HCT116 (cell line): ENCODE measurements around the gene VAV2. TPM values are rescaled to one million over a fixed set of nuclear protein-coding genes. Genes with fewer than 3 reads are reported as not detected.

Experiments
- ATAC-seq: fragments of 200-7000 bp; cut with Tn5 transposase; 2 replicates; pipeline ENCODE4 v1.9.1; 2020; ENCODE audit warnings: mild to moderate bottlenecking, moderate library complexity
- BruUV-seq: library from RNA; stranded (reverse); fragments of 400-500 nt; replicated peaks from 2 replicates; lab custom pipeline; 2021; lab: Mats Ljungman, UMichigan
- CTCF ChIA-PET: fragments of 300-600 bp; sonication (Branson Sonifier 250); formaldehyde crosslinking; loops from one replicate; lab custom pipeline; 2021; ENCODE audit warnings: antibody characterized with exemption; lab: Charles Lee
- POLR2A ChIA-PET: fragments of 300-600, 350-600 bp; sonication (Branson Sonifier 250); formaldehyde crosslinking; loops from one replicate; lab custom pipeline; 2021; ENCODE audit warnings: antibody characterized with exemption; lab: Charles Lee
- RAD21 ChIA-PET, 2 experiments: fragments of 300-600 bp; sonication (Branson Sonifier 250); formaldehyde crosslinking; loops; one replicate each; lab custom pipeline; 2023; ENCODE audit warnings: low total read pairs in 2 of 2; ENCODE audit not compliant: uncharacterized antibody in 2 of 2, unreplicated experiment in 2 of 2, low non-redundant PET in 1 of 2; lab: Charles Lee
- DNase-seq: peaks from one replicate; pipeline ENCODE4 v3.0.0-alpha.2; 2010; ENCODE audit warnings: low read depth, low spot score
- H2AFZ ChIP-seq: fragments of 200-600 bp; shearing (Covaris generic), sonication (generic); 2 replicates; pipeline ENCODE4 v1.6.1; 2017; ENCODE audit warnings: low read depth, mixed run types, mixed read lengths, antibody characterized with exemption, low read length; ENCODE audit not compliant: poor library complexity, severe bottlenecking
- H3K27ac ChIP-seq: 2 replicates; pipeline ENCODE4 v1.5.1; 2012; ENCODE audit warnings: low read depth, low read length
- H3K27me3 ChIP-seq: fragments of 200-600 bp; sonication (generic); 2 replicates; pipeline ENCODE4 v1.6.1; 2016; ENCODE audit warnings: mixed run types, low read length, mixed read lengths; ENCODE audit not compliant: insufficient read depth
- H3K36me3 ChIP-seq, 2 experiments: fragments of 200-500 bp in 1 of 2; fragments of 200-600 bp in 1 of 2; sonication (Bioruptor generic) in 1 of 2; sonication (generic) in 1 of 2; 2 replicates each; pipeline versions ENCODE4 v1.5.1 to v1.6.1; 2014 to 2016; ENCODE audit warnings: low read length in 2 of 2, inconsistent platforms in 1 of 2, mixed read lengths in 1 of 2, mixed run types in 1 of 2; ENCODE audit not compliant: insufficient read depth in 2 of 2, control insufficient read depth in 1 of 2
- H3K4me1 ChIP-seq, 2 experiments: fragments of 200-600 bp in 1 of 2; sonication (generic) in 1 of 2; 2 replicates each; pipeline versions ENCODE4 v1.5.1 to v1.6.1; 2012 to 2017; ENCODE audit warnings: low read length in 2 of 2, inconsistent platforms in 1 of 2, mild to moderate bottlenecking in 1 of 2, mixed read lengths in 1 of 2, mixed run types in 1 of 2, moderate library complexity in 1 of 2; ENCODE audit not compliant: insufficient read depth in 2 of 2, control insufficient read depth in 1 of 2
- H3K4me2 ChIP-seq: fragments of 200-600 bp; sonication (generic); 2 replicates; pipeline ENCODE4 v1.6.1; 2017; ENCODE audit warnings: mixed run types, low read length, mixed read lengths
- H3K4me3 ChIP-seq, 2 experiments: fragments of 200-600 bp in 1 of 2; sonication (generic) in 1 of 2; replicated peaks in 1 of 2; 2 replicates each; pipeline ENCODE4 v1.5.1; 2011 to 2016; ENCODE audit warnings: low read length in 2 of 2, control low read depth in 1 of 2, low read depth in 1 of 2, mild to moderate bottlenecking in 1 of 2, mixed read lengths in 1 of 2, mixed run types in 1 of 2
- H3K79me2 ChIP-seq: fragments of 200-600 bp; sonication (generic); 2 replicates; pipeline ENCODE4 v1.6.1; 2017; ENCODE audit warnings: mild to moderate bottlenecking, mixed run types, low read length, moderate library complexity, mixed read lengths; ENCODE audit not compliant: insufficient read depth
- H3K9ac ChIP-seq: fragments of 200-600 bp; sonication (generic); 2 replicates; pipeline ENCODE4 v1.6.1; 2016; ENCODE audit warnings: low read length, mixed read lengths
- H3K9me2 ChIP-seq: fragments of 200-600 bp; sonication (generic), shearing (Covaris generic); 2 replicates; pipeline ENCODE4 v1.6.1; 2017; ENCODE audit warnings: mixed run types, mild to moderate bottlenecking, moderate library complexity; ENCODE audit not compliant: insufficient read depth
- H3K9me3 ChIP-seq, 2 experiments: fragments of 200-500 bp in 1 of 2; fragments of 200-600 bp in 1 of 2; sonication (Bioruptor generic) in 1 of 2; sonication (generic) in 1 of 2; 2 replicates each; pipeline ENCODE4 v1.6.1; 2014 to 2017; ENCODE audit warnings: low read length in 2 of 2, mixed read lengths in 2 of 2, inconsistent platforms in 1 of 2, low read depth in 1 of 2, mild to moderate bottlenecking in 1 of 2, mixed run types in 1 of 2, moderate library complexity in 1 of 2; ENCODE audit not compliant: control insufficient read depth in 1 of 2, insufficient read depth in 1 of 2
- H4K20me1 ChIP-seq: fragments of 200-600 bp; sonication (generic), shearing (Covaris generic); 2 replicates; pipeline ENCODE4 v1.6.1; 2017; ENCODE audit warnings: mixed run types, mild to moderate bottlenecking, moderate library complexity; ENCODE audit not compliant: insufficient read depth
- CBX3 ChIP-seq: IDR thresholded peaks from 2 replicates; pipeline ENCODE4 v1.6.1; 2012; ENCODE audit warnings: low read depth
- ELF1 ChIP-seq: IDR thresholded peaks from 2 replicates; pipeline ENCODE4 v1.6.1; 2012; ENCODE audit warnings: low read depth, borderline replicate concordance
- FOSL1 ChIP-seq: IDR thresholded peaks from 2 replicates; pipeline ENCODE4 v1.6.1; 2012; ENCODE audit warnings: low read depth
- JUND ChIP-seq: IDR thresholded peaks from 2 replicates; pipeline ENCODE4 v1.6.1; 2012
- POLR2A ChIP-seq: IDR thresholded peaks from 2 replicates; pipeline ENCODE4 v1.7.0; 2011; ENCODE audit warnings: borderline replicate concordance; ENCODE audit not compliant: insufficient read depth, insufficient read length; ENCODE audit errors: extremely low read depth
- POLR2AphosphoS5 ChIP-seq: IDR thresholded peaks from 2 replicates; pipeline ENCODE4 v1.6.1; 2011; ENCODE audit warnings: mild to moderate bottlenecking, low read depth, low read length, moderate library complexity
- RAD21 ChIP-seq: IDR thresholded peaks from 2 replicates; pipeline ENCODE4 v1.6.1; 2012; ENCODE audit warnings: low read depth, mild to moderate bottlenecking
- SIN3A ChIP-seq: IDR thresholded peaks from 2 replicates; pipeline ENCODE4 v1.6.1; 2012; ENCODE audit warnings: low read depth
- SP1 ChIP-seq: IDR thresholded peaks from 2 replicates; pipeline ENCODE4 v1.6.1; 2012; ENCODE audit warnings: low read depth
- SRF ChIP-seq: IDR thresholded peaks from 2 replicates; pipeline ENCODE4 v1.6.1; 2012; ENCODE audit warnings: low read depth
- TCF7L2 ChIP-seq: IDR thresholded peaks from 2 replicates; pipeline ENCODE4 v1.7.0; 2011; ENCODE audit warnings: borderline replicate concordance, inconsistent platforms; ENCODE audit not compliant: insufficient read depth, insufficient read length; ENCODE audit errors: extremely low read depth
- YY1 ChIP-seq: IDR thresholded peaks from 2 replicates; pipeline ENCODE4 v1.6.1; 2011; ENCODE audit warnings: low read length, low read depth, moderate library complexity, mild to moderate bottlenecking; ENCODE audit not compliant: insufficient replicate concordance; ENCODE audit errors: extremely low read depth
- ZFX ChIP-seq: fragments of 450-650 bp; IDR thresholded peaks from 2 replicates; pipeline ENCODE4 v1.6.1; 2017
- ZNF274 ChIP-seq: fragments of 200-500 bp; sonication (Bioruptor generic); IDR thresholded peaks from 2 replicates; pipeline ENCODE4 v1.6.1; 2014; ENCODE audit warnings: mild to moderate bottlenecking, low read depth, low read length, inconsistent platforms
- intact Hi-C: fragments of 100-400 bp; cut with micrococcal nuclease; formaldehyde crosslinking; loops from 2 replicates; pipeline ENCODE4 v1.10.0; 2022
- total RNA-seq: library from RNA; stranded (reverse); gene quantifications from one replicate; pipeline ENCODE4 v1.2.1, GENCODE V29; 2021; ENCODE audit not compliant: unreplicated experiment
- TF ChIP-seq, protein P1 (sequence below), 3 experiments: fragments of 200-600 bp in 1 of 3; sonication (generic) in 1 of 3; IDR thresholded peaks in 2 of 3; conservative IDR thresholded peaks in 1 of 3; 2 replicates each; pipeline ENCODE4 v1.5.1; 2012 to 2017; ENCODE audit warnings: low read depth in 2 of 3, low read length in 2 of 3, antibody characterized with exemption in 1 of 3, borderline replicate concordance in 1 of 3, control low read depth in 1 of 3, mild to moderate bottlenecking in 1 of 3, mixed read lengths in 1 of 3, mixed run types in 1 of 3, moderate library complexity in 1 of 3; ENCODE audit not compliant: insufficient read depth in 1 of 3
- TF ChIP-seq, protein P2 (sequence below): IDR thresholded peaks from 2 replicates; pipeline ENCODE4 v1.6.1; 2011; ENCODE audit warnings: mild to moderate bottlenecking, low read length, moderate library complexity; ENCODE audit not compliant: insufficient replicate concordance; ENCODE audit errors: extremely low read depth
- TF ChIP-seq, protein P3 (sequence below): IDR thresholded peaks from 2 replicates; pipeline ENCODE4 v1.6.1; 2012

VAV2 gene
- total RNA-seq, 1 experiment from 2014 or later = 33.2 TPM

DNA sequence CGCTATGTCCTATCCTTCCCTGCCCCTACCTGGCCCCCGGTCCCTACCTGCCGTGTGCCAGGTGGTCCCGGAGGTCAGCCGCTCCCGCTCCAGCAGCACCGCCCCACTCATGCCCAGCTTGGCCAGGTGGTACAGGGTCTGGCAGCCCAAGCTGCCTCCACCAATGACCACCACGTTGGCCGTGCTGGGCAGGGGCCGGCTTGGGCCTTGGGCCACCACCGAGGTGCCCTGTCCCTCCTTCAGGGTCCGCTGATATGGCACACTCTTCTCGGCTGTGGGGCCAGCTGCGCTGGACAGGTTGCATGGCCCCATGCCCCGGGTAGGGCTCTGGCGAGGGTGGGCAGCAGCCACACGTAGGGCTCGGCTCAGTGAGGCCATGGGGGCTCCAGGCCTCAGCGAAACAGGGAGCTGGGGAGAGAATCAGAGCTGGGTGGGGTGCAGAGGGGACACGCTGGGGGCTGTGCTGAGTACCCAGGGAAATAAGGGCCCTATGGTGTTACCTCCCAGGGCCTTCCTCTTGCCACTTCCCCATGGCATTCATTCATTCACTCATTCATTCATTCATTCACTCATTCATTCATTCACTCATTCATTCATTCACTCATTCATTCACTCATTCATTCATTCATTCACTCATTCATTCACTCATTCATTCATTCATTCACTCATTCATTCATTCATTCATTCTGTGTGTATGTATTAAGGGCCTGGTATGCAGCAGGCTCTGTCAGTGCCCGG is 258.2 kb downstream of the VAV2 start:
- ChIA-PET POLR2A (no interaction called here), CTCF (interaction anchor here (1.3 kb wide), 1 partner anchor 9 kb away, joined by 5 read pairs; no protein-coding TSS in a partner anchor), RAD21 (no interaction called here)
- H3K27me3 ChIP-seq = no peaks in the 10 kb centered on the region
- no peaks in the 10 kb centered on the region for H3K36me3 ChIP-seq
- ATAC-seq (no peak), DNase-seq (no peak)
- H3K79me2 ChIP-seq = no peaks in the 10 kb centered on the region
- H3K9ac ChIP-seq = no peak overlapping the region
- no peak overlapping the region for H3K4me2 ChIP-seq
- no peak overlapping the region for H2AFZ ChIP-seq
- TF ChIP-seq SP1 = no peak
- no peak for TF ChIP-seq JUND
- TF ChIP-seq, protein P1, sequence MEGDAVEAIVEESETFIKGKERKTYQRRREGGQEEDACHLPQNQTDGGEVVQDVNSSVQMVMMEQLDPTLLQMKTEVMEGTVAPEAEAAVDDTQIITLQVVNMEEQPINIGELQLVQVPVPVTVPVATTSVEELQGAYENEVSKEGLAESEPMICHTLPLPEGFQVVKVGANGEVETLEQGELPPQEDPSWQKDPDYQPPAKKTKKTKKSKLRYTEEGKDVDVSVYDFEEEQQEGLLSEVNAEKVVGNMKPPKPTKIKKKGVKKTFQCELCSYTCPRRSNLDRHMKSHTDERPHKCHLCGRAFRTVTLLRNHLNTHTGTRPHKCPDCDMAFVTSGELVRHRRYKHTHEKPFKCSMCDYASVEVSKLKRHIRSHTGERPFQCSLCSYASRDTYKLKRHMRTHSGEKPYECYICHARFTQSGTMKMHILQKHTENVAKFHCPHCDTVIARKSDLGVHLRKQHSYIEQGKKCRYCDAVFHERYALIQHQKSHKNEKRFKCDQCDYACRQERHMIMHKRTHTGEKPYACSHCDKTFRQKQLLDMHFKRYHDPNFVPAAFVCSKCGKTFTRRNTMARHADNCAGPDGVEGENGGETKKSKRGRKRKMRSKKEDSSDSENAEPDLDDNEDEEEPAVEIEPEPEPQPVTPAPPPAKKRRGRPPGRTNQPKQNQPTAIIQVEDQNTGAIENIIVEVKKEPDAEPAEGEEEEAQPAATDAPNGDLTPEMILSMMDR (IDR thresholded peaks at IDR 0.05 in 2 of 3, conservative IDR thresholded peaks at IDR 0.05 in 1 of 3; ENCODE audit: borderline replicate concordance in 1 of 3, insufficient read depth in 1 of 3, low read depth in 2 of 3, low read length in 2 of 3) = no peak
- TF ChIP-seq POLR2AphosphoS5 = no peak
- TF ChIP-seq, protein P2, sequence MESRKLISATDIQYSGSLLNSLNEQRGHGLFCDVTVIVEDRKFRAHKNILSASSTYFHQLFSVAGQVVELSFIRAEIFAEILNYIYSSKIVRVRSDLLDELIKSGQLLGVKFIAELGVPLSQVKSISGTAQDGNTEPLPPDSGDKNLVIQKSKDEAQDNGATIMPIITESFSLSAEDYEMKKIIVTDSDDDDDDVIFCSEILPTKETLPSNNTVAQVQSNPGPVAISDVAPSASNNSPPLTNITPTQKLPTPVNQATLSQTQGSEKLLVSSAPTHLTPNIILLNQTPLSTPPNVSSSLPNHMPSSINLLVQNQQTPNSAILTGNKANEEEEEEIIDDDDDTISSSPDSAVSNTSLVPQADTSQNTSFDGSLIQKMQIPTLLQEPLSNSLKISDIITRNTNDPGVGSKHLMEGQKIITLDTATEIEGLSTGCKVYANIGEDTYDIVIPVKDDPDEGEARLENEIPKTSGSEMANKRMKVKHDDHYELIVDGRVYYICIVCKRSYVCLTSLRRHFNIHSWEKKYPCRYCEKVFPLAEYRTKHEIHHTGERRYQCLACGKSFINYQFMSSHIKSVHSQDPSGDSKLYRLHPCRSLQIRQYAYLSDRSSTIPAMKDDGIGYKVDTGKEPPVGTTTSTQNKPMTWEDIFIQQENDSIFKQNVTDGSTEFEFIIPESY = no peak
- no peak for TF ChIP-seq SIN3A
- TF ChIP-seq SRF = no peak
- no peak for TF ChIP-seq ELF1
- TF ChIP-seq TCF7L2 = no peak
- no peak for TF ChIP-seq ZNF274
- no peak for TF ChIP-seq FOSL1
- TF ChIP-seq YY1 = no peak
- no peak for TF ChIP-seq ZFX
- no peak for TF ChIP-seq RAD21
- TF ChIP-seq POLR2A = no peak
- TF ChIP-seq CBX3 = no peak
- TF ChIP-seq, protein P3, sequence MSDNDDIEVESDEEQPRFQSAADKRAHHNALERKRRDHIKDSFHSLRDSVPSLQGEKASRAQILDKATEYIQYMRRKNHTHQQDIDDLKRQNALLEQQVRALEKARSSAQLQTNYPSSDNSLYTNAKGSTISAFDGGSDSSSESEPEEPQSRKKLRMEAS = no peak
- intact Hi-C loops = no loop called here
- peaks cover 5 to 13% of the 10 kb centered on the region in 2 experiments; a peak in 3 of 4 replicates for H3K4me1 ChIP-seq
- H3K9me3 ChIP-seq = no peaks in the 10 kb centered on the region
- H3K4me3 ChIP-seq = no peak overlapping the region
- H3K27ac ChIP-seq = no peak overlapping the region
- BruUV-seq = no TSS peak
- no peaks in the 10 kb centered on the region for H4K20me1 ChIP-seq
- no peaks in the 10 kb centered on the region for H3K9me2 ChIP-seq
